GM21526 (cell line): Measurements from ENCODE around the gene WIPF3.

Experiments used
- ATAC-seq: cut with Tn5 transposase; IDR thresholded peaks from one replicate; pipeline ENCODE4 v1.9.1; 2021; ENCODE audit warnings: moderate library complexity; ENCODE audit not compliant: unreplicated experiment, low FRiP score

The WIPF3 gene, protein sequence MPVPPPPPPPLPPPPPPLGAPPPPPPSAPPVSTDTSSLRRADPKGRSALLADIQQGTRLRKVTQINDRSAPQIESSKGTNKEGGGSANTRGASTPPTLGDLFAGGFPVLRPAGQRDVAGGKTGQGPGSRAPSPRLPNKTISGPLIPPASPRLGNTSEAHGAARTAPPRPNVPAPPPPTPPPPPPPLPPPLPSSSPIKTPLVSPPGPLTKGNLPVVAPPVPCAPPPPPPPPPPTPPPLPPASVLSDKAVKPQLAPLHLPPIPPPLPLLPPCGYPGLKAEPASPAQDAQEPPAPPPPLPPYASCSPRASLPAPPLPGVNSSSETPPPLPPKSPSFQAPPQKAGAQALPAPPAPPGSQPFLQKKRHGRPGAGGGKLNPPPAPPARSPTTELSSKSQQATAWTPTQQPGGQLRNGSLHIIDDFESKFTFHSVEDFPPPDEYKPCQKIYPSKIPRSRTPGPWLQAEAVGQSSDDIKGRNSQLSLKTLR

GRCh38 chr7:29806208-29806994 lies at the start of gene WIPF3:
Gene WIPF3 (plus strand): TSS chr7:29806508. CDS start chr7:29834725, 28,217 bp downstream.
- no peak for ATAC-seq

DNA sequence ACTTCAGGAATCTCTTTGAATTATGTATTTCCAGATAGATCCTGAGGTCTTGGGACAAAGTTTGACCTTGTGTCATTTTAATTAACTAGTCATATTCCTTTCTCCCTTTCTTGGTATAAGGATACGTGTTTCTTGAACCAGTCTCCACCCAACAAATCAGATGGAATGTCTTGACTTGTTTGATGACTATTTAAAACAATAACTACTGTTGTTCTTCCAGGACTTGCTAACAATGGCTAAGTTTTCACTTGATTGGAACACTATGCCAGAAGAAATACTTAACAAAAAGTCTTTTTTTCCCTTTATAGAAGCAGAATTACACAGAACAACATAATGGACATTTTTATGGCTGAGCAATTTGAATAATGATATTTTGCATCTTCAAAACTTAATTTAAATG lies 43.0 kb upstream of the WIPF3 start:
- ATAC-seq: no peak

- ATAC-seq: no peak
Observed at GRCh38 chr7:29764227-29764626, 42.1 kb upstream of the WIPF3 start.

DNA sequence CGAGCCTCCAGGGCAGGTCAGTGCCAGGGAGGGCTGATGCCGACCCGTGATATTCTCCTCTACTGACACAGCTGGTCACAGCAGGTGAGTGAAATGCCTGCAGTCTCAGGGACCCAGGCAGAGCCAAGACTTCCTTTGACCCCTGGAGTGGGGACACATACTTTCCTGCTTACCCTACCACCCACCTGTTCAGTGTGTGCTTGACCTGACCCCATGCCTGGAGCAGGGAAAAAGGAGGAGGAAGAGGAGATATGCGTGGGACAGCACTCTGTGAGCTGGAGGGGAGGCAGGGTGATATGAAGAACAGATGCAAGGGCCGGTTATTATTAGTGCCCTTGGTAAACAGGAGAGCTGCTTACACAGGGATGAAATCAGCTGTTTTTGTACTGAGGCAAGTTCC lies 40.8 kb upstream of the WIPF3 start:
- no peak for ATAC-seq

DNA sequence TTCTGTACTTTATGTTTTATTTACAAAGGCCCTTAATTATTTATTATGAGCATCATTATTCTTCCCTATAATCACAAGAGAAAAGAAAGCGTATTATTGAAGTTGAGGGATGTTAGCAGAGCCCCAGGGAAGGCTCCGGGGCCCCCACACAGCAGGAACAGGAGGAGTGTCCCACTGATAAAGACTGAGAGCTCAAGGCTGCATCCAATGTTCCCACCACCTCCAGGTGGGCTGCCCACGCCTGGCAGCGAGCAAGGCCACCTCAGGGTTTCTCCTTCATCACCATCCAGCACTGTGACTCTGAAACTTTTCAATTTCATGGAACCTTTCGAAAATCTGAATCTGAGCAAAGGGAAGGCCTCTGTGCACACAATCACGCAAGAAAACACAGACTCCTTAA lies 35.9 kb upstream of the WIPF3 start:
- no peak for ATAC-seq

DNA sequence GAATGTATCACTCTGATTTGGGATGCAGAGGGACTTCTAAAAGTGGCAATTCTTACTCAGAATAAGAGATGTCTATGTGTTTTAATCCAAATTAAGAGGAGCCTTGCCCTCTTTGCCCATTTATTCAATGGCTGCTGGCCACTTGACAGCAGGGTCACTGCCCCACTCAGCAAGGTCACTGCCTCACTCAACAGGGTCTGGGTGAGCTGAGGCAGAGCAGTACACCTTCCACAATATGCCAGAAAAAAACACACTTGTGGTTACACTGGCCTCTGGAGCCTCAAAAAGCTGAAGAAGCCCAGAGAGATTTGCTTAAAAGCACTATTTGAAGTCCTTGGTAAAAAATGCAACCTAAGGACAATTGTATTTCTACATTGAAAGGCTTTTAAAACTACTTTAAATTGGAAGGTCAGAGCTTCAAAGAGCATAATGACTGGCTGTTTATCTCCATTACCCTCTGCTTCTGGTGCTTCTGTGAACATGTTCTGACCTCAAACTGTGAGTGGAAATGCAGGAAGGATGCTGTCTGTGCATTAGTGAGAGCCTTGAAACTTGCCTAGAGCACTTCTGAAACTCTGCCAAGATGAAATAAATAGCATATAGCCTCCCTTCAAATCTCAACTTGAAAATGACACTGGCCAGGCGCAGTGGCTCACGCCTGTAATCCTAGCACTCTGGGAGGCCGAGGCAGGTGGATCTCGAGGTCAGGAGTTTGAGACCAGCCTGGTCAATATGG lies 35.1 kb upstream of the WIPF3 start:
- no peak for ATAC-seq

- no peak for ATAC-seq
Observed at GRCh38 chr7:29779017-29779416, 27.3 kb upstream of the WIPF3 start.

DNA sequence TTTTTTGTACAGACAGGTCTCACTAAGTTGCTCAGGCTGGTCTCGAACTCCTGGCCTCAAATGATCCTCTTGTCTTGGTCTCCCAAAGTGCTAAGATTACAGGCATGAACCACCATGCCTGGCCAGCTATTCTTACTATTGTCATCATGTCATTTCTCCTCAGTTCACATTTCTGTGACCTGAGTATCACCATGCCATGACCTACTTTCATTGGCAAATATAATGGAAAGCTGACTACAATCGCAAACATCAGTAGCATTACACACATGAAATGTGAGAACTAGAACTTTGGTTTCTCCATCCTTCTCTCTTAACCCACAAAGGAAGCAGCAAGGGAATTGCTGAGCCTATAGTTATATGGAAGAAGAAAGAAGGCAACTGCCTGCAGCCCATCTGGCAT lies 26.0 kb upstream of the WIPF3 start:
- ATAC-seq: no peak

GRCh38 chr7:29783671-29784070 lies 22.6 kb upstream of the WIPF3 start:
- ATAC-seq: no peak

- ATAC-seq: no peak
Observed at GRCh38 chr7:29793507-29793906, 12.8 kb upstream of the WIPF3 start.

GRCh38 chr7:29794959-29795629 lies 11.2 kb upstream of the WIPF3 start:
- ATAC-seq: no peak

DNA sequence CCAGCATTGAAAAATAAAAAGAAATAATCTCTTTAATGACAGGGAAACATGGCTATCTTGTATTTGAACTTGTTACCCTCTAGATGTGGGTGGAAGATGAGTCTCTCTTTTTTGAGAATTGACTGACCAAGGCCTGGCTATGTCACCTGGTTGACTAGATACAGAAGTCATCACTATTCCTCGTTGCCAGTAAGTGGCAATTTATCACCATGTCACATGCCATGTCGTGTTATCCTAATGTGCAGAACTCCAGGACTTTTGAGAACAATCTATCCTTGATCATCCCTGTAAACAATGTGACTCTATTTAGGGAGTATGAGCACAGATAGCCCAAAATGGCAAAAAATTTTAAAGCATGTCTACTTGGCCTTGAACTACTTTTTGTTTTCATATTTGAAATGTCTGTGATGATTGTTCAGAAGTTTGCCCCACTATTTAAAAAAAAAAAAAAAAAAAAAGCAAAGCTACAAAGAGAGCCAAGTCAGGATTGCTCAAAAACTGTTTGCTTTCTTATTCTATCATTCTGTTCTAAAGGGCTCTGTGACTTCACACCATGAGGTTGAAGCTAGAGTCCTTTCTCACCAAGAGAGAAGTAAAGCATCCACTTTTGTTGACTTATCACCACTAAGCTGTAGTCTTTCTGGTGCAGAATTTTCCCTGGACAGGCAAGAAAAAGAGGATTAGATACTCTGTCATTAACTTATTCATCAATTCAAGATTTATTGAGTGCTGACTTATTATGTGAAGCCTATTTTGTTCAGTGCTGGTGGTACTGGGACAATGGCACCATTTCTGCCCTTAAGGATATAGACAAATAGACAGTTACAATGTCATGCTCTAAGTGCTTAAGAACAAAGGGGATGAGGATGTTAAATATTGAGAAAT lies 10.4 kb upstream of the WIPF3 start:
- no peak for ATAC-seq

GRCh38 chr7:29797112-29797944 lies 9.0 kb upstream of the WIPF3 start:
- ATAC-seq: no peak

- ATAC-seq: no peak
Observed at GRCh38 chr7:29798422-29798821, 7.9 kb upstream of the WIPF3 start.

DNA sequence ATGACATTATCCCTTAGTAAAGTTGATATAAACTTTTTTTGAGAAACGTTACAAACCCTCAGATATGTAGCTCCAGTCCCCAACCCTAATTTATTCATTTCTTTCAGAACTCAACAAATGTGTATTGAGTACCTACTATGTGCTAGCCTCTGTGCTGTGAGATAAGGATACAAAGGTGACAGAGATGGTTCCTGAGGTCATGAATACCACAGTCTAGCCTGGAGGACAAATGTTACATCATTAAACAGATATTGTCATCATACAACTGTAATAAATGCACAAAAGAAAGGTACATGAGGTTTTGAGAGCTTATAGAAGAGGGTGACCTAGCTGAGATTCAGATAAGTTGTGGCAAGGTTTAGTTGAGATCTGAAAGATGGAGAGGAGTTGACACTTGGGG lies 4.4 kb upstream of the WIPF3 start:
- no peak for ATAC-seq

GRCh38 chr7:29805031-29805430 lies 1.3 kb upstream of the WIPF3 start:
- no peak for ATAC-seq

- no peak for ATAC-seq
Observed at GRCh38 chr7:29805886-29806207, 461 bp upstream of the WIPF3 start.

GRCh38 chr7:29806995-29807841 lies 910 bp downstream of the WIPF3 start:
- ATAC-seq: no peak
